Measurements from ENCODE around the gene CCDC51.

DNA sequence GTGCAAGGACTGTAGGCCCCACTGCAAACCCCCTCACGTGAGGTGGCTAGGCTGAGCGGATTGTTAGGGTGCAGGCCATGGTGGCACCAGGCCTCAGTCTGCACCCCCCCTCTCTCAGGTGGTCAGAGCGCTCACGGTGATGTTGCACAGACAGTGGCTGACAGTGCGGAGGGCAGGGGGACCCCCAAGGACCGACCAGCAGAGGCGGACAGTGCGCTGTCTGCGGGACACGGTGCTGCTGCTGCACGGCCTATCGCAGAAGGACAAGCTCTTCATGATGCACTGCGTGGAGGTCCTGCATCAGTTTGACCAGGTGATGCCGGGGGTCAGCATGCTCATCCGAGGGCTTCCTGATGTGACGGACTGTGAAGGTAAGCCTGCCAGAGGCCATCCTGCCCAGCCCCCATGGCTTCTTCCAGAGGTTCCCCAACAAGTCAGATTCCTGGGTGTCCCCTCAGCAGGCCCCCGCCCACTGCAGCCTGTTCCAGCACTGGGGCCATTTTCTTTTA, 24.8 kb upstream of the CCDC51 start:
- no peak for TF ChIP-seq POLR2A (IDR thresholded peaks at IDR 0.05)
- TF ChIP-seq, protein P1, sequence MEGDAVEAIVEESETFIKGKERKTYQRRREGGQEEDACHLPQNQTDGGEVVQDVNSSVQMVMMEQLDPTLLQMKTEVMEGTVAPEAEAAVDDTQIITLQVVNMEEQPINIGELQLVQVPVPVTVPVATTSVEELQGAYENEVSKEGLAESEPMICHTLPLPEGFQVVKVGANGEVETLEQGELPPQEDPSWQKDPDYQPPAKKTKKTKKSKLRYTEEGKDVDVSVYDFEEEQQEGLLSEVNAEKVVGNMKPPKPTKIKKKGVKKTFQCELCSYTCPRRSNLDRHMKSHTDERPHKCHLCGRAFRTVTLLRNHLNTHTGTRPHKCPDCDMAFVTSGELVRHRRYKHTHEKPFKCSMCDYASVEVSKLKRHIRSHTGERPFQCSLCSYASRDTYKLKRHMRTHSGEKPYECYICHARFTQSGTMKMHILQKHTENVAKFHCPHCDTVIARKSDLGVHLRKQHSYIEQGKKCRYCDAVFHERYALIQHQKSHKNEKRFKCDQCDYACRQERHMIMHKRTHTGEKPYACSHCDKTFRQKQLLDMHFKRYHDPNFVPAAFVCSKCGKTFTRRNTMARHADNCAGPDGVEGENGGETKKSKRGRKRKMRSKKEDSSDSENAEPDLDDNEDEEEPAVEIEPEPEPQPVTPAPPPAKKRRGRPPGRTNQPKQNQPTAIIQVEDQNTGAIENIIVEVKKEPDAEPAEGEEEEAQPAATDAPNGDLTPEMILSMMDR (IDR thresholded peaks at IDR 0.05), result no peak

Measured in uterus (tissue), 2 donors.